Renal pelvis (tissue), 4 donors: ENCODE results near the gene RPL18A. TPM values are rescaled to one million over a fixed set of nuclear protein-coding genes. Genes with fewer than 3 reads are reported as not detected.
"Not testable (repeated sequence)": the region's sequence is repeated elsewhere in the genome, so short reads cannot be mapped to it uniquely, and the experiment has no call there.

Source experiments
- DNase-seq: peaks from one replicate; pipeline ENCODE4 v3.0.0-alpha.2; 2013
- polyA plus RNA-seq, 3 donors: library from polyadenylated mRNA; unstranded; fragments of 120-200 nt; gene quantifications; one replicate each; pipeline ENCODE4 v1.2.1, GENCODE V29; 2013; ENCODE audit not compliant: insufficient read length in 3 of 3

Gene RPL18A
- polyA plus RNA-seq, 3 donors = 1,096 to 1,423 (median 1,285) TPM

DNA sequence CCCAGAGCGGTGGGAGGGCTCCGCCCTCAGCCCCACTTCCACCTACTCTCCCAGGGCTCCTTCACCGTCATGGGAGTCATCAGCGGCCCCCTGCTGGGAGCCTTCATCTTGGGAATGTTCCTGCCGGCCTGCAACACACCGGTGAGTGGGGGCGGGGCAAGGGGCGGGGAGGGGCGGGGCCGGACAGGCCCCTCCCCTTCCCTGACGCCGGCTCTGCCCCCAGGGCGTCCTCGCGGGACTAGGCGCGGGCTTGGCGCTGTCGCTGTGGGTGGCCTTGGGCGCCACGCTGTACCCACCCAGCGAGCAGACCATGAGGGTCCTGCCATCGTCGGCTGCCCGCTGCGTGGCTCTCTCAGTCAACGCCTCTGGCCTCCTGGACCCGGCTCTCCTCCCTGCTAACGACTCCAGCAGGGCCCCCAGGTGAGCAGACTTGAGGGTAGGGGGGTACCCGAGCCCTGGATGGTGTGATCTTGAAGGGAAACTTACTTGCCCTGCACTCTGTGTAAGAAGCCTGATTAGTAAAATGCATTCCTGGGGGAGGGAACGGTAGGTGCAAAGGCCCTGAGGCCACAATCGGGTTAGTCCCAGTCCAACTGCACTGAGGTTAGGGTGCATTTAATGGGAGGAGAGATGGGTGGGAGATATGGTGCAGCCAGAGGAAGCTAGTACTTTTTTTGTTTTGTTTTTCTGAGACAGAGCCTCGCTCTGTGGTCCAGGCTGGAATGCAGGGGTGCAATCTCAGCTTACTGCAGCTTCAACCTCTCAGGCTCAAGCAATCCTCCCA, 24.1 kb downstream of the RPL18A start:
- DNase-seq = no peak

DNA sequence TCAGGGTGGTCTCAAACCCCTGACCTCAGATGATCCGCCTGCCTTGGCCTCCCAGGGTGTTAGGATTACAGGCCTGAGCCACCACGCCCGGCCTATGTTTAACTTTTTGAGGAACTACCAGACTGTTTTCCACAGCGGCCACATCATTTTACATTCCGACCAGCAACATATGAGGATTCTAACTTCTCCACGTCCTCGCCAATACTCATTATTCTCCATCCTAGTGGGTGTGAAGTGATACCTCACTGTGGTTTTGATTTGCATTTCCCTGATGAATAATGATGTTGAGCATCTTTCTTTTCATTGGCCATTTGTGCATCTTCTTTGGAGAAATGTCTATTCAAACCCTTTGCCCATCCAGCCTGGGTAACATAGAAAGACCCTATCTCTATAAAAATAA, 26.8 kb downstream of the RPL18A start:
- no peak for DNase-seq

DNA sequence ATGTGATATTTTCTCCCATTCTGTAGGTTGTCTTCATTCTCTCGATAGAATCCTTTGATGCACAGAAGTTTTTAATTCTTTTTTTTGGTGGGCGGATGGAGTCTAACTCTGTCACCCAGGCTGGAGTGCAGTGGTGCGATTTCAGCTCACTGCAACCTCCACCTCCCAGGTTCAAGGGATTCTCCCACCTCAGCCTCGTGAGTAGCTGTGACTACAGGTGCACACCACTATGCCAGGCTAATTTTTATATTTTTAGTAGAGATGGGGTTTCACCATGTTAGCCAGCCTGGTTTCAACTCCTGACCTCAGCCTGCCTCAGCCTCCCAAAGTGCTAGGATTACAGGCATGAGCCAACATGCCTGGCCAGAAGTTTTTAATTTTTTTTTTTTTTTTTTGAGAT, 27.5 kb downstream of the RPL18A start:
- not testable (repeated sequence) for DNase-seq

DNA sequence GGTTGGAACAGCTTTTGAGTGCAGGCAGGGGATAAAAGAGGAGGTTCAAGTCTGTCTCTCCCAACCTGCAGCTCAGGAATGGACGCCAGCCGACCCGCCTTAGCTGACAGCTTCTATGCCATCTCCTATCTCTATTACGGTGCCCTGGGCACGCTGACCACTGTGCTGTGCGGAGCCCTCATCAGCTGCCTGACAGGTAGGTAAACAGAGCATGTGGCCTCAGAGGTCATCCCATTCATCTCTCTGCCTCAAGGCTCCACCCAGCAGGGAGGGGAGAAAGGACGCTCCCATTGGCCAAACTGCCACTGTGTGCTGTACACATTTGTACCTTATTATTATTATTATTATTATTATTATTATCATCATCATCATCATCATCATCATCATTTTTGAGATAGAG, 28.6 kb downstream of the RPL18A start:
- DNase-seq = no peak

DNA sequence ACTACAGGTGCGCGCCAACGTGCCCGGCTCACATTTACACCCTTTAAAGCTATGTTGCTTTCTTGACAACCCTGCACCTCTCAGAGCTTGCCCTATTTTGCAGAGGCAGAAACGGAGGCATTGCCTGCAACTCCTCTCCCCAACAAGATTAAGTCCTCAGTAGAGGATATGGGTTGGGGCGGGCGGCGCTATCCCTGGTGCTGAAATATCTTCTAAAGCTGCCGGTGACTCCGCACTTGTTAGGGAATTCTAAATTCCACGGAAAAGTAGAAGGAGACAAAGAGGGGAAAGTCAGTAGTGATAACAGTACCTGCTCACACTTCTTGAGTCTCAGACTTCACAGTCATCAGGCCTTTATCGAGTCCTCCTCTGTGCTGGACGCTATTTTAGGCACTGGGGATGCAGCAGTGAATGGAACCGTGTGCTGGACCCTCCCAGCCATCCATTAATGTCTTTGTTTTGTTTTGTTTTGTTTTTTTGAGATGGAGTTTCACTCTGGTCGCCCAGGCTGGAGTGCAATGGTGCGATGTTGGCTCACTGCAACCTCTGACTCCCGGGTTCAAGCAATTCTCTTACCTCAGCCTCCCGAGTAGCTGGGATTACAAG, 30.0 kb downstream of the RPL18A start:
- DNase-seq = peak; percentile 76

DNA sequence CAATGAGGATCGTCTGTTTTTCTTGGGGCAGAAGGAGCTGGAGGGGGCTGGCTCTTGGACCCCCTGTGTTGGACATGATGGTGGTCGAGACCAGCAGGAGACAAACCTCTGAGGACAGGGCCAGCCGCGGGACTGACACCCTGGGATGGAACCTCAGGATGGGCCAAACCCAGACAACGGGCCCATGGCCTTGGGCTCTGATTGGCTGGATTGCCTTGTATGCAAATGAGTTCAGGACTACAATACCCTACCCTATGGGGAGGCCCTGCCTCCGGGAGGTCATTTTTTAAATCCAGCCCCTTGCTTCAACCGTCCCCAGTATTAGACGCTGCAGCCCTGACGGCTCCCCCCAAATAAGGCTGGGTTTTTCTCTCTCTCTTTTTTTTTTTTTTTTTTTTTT, 34.1 kb downstream of the RPL18A start:
- no peak for DNase-seq

DNA sequence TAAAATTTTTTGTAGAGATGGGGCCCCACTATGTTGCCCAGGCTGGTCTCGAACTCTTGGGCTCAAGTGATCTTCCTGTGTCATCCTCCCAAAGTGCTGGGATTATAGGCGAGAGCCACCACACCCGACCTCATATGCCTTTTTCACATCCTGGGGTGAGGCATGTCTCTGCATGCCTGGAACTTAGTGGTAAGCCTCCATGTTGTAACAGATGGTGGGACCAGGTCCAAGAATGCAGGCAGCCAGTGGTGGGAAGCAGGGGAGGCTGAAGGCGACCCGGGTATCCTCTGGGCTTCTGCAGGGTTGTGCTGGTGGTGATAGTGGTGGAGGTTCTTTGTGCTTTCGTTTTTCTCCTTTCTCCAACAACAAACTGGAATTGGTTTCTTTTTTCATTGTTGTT, 43.0 kb downstream of the RPL18A start:
- no peak for DNase-seq

DNA sequence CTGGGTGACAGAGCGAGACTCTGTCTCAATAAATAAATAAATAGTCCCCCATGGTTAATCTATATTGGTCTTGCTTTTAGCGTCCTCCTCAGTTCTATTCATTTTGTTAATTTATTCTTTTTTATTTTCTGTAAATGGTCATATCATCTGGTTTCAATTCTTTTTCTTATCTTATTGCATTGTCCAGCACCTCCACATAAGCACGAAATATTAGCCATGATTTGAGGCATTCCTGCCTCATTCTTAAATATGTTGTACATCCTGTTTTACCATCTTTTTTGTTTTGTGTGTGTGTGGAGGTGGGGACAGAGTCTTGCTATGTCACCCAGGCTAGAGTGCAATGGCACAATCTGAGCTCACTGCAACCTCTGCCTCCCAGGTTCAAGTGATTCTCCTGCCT, 48.5 kb downstream of the RPL18A start:
- no peak for DNase-seq

DNA sequence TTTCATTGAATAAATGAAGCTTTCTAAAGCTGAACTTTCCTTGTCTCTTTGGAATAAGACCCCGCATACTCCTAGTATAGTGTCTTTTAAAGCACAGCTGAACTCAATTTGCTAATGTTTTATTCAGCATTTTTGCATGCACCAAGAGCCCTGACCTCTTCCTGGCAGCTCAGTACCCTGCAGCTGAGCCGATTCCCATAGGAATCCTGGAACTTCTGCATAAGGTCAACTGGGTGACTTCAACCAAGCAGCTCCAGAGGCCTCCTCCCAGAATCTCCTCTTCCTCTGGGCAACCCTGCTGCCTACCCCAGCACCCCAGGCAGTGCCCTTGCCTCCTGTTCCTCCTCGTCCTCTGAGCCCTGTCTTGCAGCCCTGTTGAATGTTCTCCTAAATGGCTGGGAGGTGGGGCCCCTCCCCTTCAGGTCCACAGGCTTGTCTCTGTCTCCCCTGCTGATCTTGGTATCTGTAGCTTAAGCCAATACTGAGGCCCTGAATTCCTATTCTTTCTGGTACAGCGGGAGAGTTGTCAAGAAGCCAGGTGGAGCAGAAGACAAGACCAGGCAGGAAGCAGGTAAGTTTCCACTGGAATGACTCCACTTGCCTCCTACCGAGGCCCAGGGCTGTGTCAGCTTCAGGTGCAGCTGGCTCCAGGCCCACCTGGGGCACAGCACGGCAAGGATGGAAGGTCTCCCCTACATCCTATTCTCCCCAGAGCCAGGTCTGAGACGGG, 49.5 kb downstream of the RPL18A start:
- DNase-seq = no peak

DNA sequence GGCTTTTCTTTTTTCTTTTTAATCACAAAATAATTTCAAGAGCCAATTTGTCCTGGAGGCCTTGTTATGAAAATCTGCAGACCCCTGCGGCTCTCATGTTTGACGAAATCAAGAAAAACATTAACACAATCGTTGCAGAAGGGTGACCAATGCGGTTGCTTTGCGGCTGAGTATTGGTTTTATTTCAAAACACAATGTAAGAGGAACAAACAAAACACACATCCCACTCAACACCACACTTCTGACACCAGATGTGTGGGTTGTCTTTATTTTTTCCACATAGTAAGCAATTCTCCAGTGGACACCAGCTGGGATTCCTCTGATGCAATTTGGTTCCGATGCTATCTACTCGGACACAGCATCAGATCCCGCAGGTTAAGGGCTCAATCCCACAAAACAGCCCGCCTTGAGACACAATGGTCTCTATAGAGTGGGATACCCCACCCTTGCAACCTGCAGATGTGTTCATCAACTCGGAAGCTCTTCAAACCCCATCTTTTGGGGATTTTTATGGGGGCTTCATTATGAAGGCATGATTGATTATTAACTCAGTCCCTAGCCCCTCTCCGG, 51.2 kb downstream of the RPL18A start:
- no peak for DNase-seq

Other genes starting within 250 kb of the RPL18A start
- gene UNC13A, start 171.6 kb upstream of the RPL18A start, polyA plus RNA-seq = under 1 TPM; 0.16 to 0.26 (median 0.21) TPM
- gene MAP1S, start 140.4 kb upstream of the RPL18A start, polyA plus RNA-seq = 10 to 100 TPM; 34.7 to 50.9 (median 43.6) TPM
- 1 to 10 TPM; 2.5 to 2.7 (median 2.5) TPM for gene FCHO1, start 108.4 kb upstream of the RPL18A start, polyA plus RNA-seq
- gene B3GNT3, start 64.8 kb upstream of the RPL18A start, polyA plus RNA-seq = 10 to 100 TPM in 1 of 3 donors, 1 to 10 TPM in 2; 8.7 to 13.3 (median 8.8) TPM
- under 1 TPM in 2 of 3 donors, not detected in 1; 0.26 to 0.47 TPM for gene INSL3, start 38.4 kb upstream of the RPL18A start, polyA plus RNA-seq
- 1 to 10 TPM; 3.2 to 5.0 (median 3.8) TPM for gene JAK3, start 11.9 kb upstream of the RPL18A start, polyA plus RNA-seq
- gene SLC5A5, start 12.0 kb downstream of the RPL18A start, polyA plus RNA-seq = under 1 TPM in 2 of 3 donors, not detected in 1; 0.06 to 0.09 TPM
- gene CCDC124, start 73.1 kb downstream of the RPL18A start, polyA plus RNA-seq = 10 to 100 TPM; 69.1 to 95.5 (median 76.6) TPM
- 1 to 10 TPM; 5.1 to 8.6 (median 7.4) TPM for gene KCNN1, start 107.2 kb downstream of the RPL18A start, polyA plus RNA-seq
- gene ARRDC2, start 148.3 kb downstream of the RPL18A start, polyA plus RNA-seq = 1 to 10 TPM; 3.9 to 4.7 (median 4.0) TPM
- gene IL12RB1, start 227.0 kb downstream of the RPL18A start, polyA plus RNA-seq = under 1 TPM; 0.18 to 0.27 (median 0.24) TPM
- gene MAST3, start 237.9 kb downstream of the RPL18A start, polyA plus RNA-seq = 1 to 10 TPM; 5.7 to 8.3 (median 7.5) TPM